HL-60 (cell line): ENCODE results near the gene NOLC1.
A peak's percentile ranks its signal among the peaks of the same experiment; 100 is the strongest.

Experiments used
- DNase-seq, 2 experiments: peaks; one replicate each; pipeline ENCODE4 v3.0.0-alpha.2; 2010 to 2020; ENCODE audit warnings: low read depth in 1 of 2, low spot score in 1 of 2
- H3K27ac ChIP-seq: fragments of 250-450 bp; sonication (Bioruptor Pico); replicated peaks from 2 replicates; pipeline ENCODE4 v1.5.1; 2020; ENCODE audit warnings: mild to moderate bottlenecking, moderate library complexity
- H3K27me3 ChIP-seq: fragments of 250-450 bp; sonication (Bioruptor Pico); 2 replicates; pipeline ENCODE4 v1.5.1; 2021; ENCODE audit warnings: mild to moderate bottlenecking, moderate library complexity; ENCODE audit not compliant: insufficient read depth, poor library complexity, severe bottlenecking
- H3K4me3 ChIP-seq: replicated peaks from 2 replicates; pipeline ENCODE4 v1.5.1; 2011; ENCODE audit warnings: mild to moderate bottlenecking, control low read depth, low read length; ENCODE audit not compliant: insufficient read depth
- CTCF ChIP-seq: IDR thresholded peaks from one replicate; pipeline ENCODE4 v1.5.1; 2011; ENCODE audit warnings: low read length, control low read depth, inconsistent platforms; ENCODE audit not compliant: insufficient read depth
- GABPA ChIP-seq: IDR thresholded peaks from 2 replicates; pipeline ENCODE4 v1.6.1; 2012; ENCODE audit warnings: low read depth
- POLR2AphosphoS5 ChIP-seq: IDR thresholded peaks from 2 replicates; pipeline ENCODE4 v1.6.1; 2012; ENCODE audit warnings: low read depth
- REST ChIP-seq: IDR thresholded peaks from 2 replicates; pipeline ENCODE4 v1.6.1; 2012; ENCODE audit warnings: low read depth; ENCODE audit not compliant: insufficient replicate concordance
- SPI1 ChIP-seq: IDR thresholded peaks from 2 replicates; pipeline ENCODE4 v1.6.1; 2012; ENCODE audit warnings: low read depth, mild to moderate bottlenecking, borderline replicate concordance

The NOLC1 gene

DNA sequence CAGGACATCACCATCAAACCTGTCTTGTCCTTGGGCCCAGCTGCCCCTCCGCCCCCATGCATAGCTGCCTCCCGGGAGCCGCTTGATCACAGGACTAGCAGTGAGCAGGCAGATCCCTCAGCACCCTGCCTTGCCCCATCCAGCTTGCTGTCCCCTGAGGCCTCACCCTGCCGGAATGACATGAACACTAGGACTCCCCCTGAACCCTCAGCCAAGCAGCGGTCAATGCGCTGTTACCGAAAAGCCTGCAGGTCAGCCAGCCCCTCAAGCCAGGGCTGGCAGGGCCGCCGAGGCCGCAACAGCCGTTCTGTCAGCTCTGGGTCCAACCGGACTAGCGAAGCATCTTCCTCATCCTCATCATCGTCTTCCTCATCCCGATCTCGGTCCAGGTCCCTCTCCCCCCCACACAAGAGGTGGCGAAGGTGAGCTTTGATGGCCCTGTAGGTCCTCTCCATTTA, 5.2 kb upstream of the NOLC1 start:
- Histone ChIP-seq H3K4me3 (no peak overlapping the region), H3K27ac (no peak overlapping the region), H3K27me3 (no peaks in the 10 kb centered on the region)
- no peak for DNase-seq
- TF ChIP-seq CTCF: no peak
- peak; percentile 49; the same call in 1 of the 2 replicates for TF ChIP-seq POLR2AphosphoS5

GRCh38 chr10:102147561-102147960, 4.6 kb upstream of the NOLC1 start:
- TF ChIP-seq CTCF (no peak), REST (no peak), GABPA (no peak), SPI1 (no peak), POLR2AphosphoS5 (no peak)
- no peak for DNase-seq
- H3K27ac ChIP-seq: no peak overlapping the region

DNA sequence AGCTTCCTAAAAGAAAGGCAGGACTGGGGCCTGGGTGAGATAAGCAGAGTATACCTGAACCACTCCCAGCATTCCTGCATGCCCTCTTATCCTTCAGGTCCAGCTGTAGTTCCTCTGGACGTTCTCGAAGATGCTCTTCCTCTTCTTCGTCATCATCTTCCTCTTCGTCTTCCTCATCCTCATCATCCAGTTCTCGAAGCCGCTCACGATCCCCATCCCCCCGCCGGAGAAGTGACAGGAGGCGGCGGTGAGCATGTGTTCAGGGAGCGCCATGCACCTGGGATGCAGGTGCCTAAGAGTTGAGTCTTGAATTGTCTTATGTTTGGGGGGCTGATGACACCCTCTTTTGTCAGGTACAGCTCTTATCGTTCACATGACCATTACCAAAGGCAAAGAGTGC, 3.9 kb upstream of the NOLC1 start:
- no peak overlapping the region for H3K27ac ChIP-seq
- DNase-seq: no peak
- H3K4me3 ChIP-seq: no peak overlapping the region
- TF ChIP-seq GABPA (no peak), REST (no peak), POLR2AphosphoS5 (no peak), CTCF (no peak), SPI1 (no peak)
- no peaks in the 10 kb centered on the region for H3K27me3 ChIP-seq

More at GRCh38 chr10:102147561-102147960, 4.6 kb upstream of the NOLC1 start:
- no peak overlapping the region for H3K4me3 ChIP-seq
- H3K27me3 ChIP-seq: no peaks in the 10 kb centered on the region
